Activated CD8-positive, alpha-beta T cell treated with anti-CD3 and anti-CD28 coated beads for 36 hours (primary cell): ENCODE results near the gene RDH13. TPM values are rescaled to one million over a fixed set of nuclear protein-coding genes. Genes with fewer than 3 reads are reported as not detected.

Experiments
- ATAC-seq: fragments of 200-7000 bp; cut with Tn5 transposase; one replicate; pipeline ENCODE4 v1.10.0; 2021; ENCODE audit warnings: mild to moderate bottlenecking, moderate library complexity
- CTCF ChIA-PET: fragments of 350-600 bp; sonication (Branson Sonifier 250); formaldehyde crosslinking; loops from one replicate; lab custom pipeline; 2021; ENCODE audit warnings: antibody characterized with exemption; lab: Charles Lee
- POLR2A ChIA-PET: fragments of 350-600 bp; sonication (Branson Sonifier 250); formaldehyde crosslinking; loops from one replicate; lab custom pipeline; 2021; ENCODE audit warnings: antibody characterized with exemption; lab: Charles Lee
- DNase-seq: peaks from one replicate; pipeline ENCODE4 v3.0.0-alpha.2; 2020
- H3K27ac Mint-ChIP-seq: one replicate; pipeline ENCODE4 v1.8.0; 2021; ENCODE audit warnings: mild to moderate bottlenecking, mixed read lengths
- H3K27me3 Mint-ChIP-seq: one replicate; pipeline ENCODE4 v1.8.0; 2021; ENCODE audit warnings: mixed read lengths
- H3K36me3 Mint-ChIP-seq: one replicate; pipeline ENCODE4 v1.8.0; 2021; ENCODE audit warnings: low read depth, mixed read lengths
- H3K4me1 Mint-ChIP-seq: one replicate; pipeline ENCODE4 v1.8.0; 2021; ENCODE audit warnings: low read depth, mixed read lengths
- H3K4me3 Mint-ChIP-seq: one replicate; pipeline ENCODE4 v1.8.0; 2021; ENCODE audit warnings: mild to moderate bottlenecking, moderate library complexity, mixed read lengths
- H3K9me3 Mint-ChIP-seq: one replicate; pipeline ENCODE4 v1.8.0; 2021; ENCODE audit warnings: mixed read lengths
- CTCF ChIP-seq: fragments of 200-600 bp; IDR thresholded peaks from one replicate; pipeline ENCODE4 v1.8.0; 2022; ENCODE audit warnings: antibody characterized with exemption, mild to moderate bottlenecking
- intact Hi-C: fragments of 100-400 bp; cut with micrococcal nuclease; formaldehyde crosslinking; loops from one replicate; pipeline ENCODE4 v1.10.0; 2022
- total RNA-seq, 2 experiments: library from RNA; stranded (reverse); gene quantifications; one replicate each; pipeline ENCODE4 v1.2.3, GENCODE V29; 2021

The RDH13 gene
- total RNA-seq, 2 experiments from 2014 or later = 17.3 to 18.2 TPM

DNA sequence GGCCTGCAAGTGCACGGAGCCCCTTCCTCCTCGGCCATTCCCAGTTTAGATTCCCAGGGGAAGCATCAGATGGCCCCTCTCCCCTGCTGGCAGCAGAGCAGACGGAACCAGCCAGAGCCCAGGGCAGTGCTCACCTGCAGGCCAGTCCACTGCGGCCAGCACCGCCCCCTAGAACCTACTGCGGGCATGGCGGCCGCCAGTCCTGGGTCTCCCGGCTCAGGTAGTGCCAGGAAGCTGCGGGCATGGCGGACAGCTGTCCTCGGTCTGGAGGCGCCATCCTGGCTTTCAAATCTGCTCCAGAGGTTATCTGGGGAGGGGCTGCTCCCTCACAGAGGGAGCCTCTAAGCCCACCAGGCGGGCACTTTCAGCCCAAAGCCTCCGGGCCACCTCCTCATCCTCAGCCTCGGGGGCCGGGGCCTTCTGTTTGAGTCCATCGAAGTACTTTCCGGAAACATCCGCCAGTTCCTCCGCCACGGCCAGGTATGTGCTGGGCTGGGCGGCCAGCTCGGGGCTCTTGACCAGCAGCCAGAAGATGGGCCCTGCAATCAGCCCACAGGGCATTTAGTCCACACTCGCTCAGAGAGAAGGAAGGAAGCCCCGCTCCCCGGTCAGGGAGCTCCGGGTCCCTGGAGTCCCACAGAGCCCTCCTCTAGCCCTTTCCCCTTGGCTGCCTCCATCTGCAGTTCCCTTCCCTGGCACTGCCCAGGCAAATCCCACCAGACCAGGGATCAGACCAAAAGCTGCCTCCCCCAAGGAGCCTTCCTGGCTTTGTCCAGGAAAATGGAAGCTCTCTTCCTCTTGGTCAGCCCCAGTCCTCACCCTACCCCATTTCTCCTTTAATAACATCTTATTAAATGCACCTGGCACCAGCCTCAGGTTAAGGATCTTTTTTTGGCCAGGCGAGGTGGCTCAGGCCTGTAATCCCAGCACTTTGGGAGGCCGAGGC lies 17.9 kb downstream of the RDH13 start:
- TF ChIP-seq CTCF = no peak
- Mint-ChIP-seq H3K36me3 (peaks cover 51% of the 10 kb centered on the region), H3K27me3 (no peaks in the 10 kb centered on the region), H3K27ac (no peak overlapping the region), H3K9me3 (no peaks in the 10 kb centered on the region), H3K4me1 (peaks cover 28% of the 10 kb centered on the region), H3K4me3 (no peak overlapping the region)
- no peak for ATAC-seq
- ChIA-PET CTCF (interaction anchor here (1.8 kb wide), 1 partner anchor 18 kb away, joined by 4 read pairs; the partner anchor contains the start of gene RDH13), POLR2A (interaction anchor here (0.9 to 1.0 kb wide), 2 partner anchors 9 to 38 kb away, joined by 3 read pairs; no protein-coding TSS in a partner anchor)
- no peak for DNase-seq
- intact Hi-C loops = no loop called here

- ChIA-PET CTCF (interaction anchor here (1.8 kb wide), 1 partner anchor 19 kb away, joined by 4 read pairs; the partner anchor contains the start of gene RDH13), POLR2A (interaction anchor here (0.6 to 0.9 kb wide), 2 partner anchors 8 to 553 kb away, joined by 3 read pairs; no protein-coding TSS in a partner anchor)
- DNase-seq (no peak), ATAC-seq (no peak)
- no peak overlapping the region for H3K4me3 Mint-ChIP-seq
- TF ChIP-seq CTCF = no peak
- H3K4me1 Mint-ChIP-seq = peaks cover 30% of the 10 kb centered on the region
- no peaks in the 10 kb centered on the region for H3K27me3 Mint-ChIP-seq
- H3K36me3 Mint-ChIP-seq = peaks cover 55% of the 10 kb centered on the region
- no peak overlapping the region for H3K27ac Mint-ChIP-seq
- peaks cover 2% of the 10 kb centered on the region for H3K9me3 Mint-ChIP-seq
- intact Hi-C loops = no loop called here
Measured at GRCh38 chr19:55044286-55044685, 18.7 kb downstream of the RDH13 start.

GRCh38 chr19:55042688-55043087 lies 20.3 kb downstream of the RDH13 start:
- intact Hi-C loops = no loop called here
- peak overlapping the region; percentile 60 for H3K4me3 Mint-ChIP-seq
- CTCF ChIA-PET = no interaction called here
- peaks cover 45% of the 10 kb centered on the region for H3K36me3 Mint-ChIP-seq
- H3K4me1 Mint-ChIP-seq = peaks cover 30% of the 10 kb centered on the region
- DNase-seq (no peak), ATAC-seq (no peak)
- no peaks in the 10 kb centered on the region for H3K27me3 Mint-ChIP-seq
- POLR2A ChIA-PET = no interaction called here
- peak overlapping the region; percentile 88 for H3K27ac Mint-ChIP-seq
- H3K9me3 Mint-ChIP-seq = peaks cover 2% of the 10 kb centered on the region
- no peak for TF ChIP-seq CTCF

- no peak for DNase-seq
- POLR2A ChIA-PET = no interaction called here
- no peak for TF ChIP-seq CTCF
- intact Hi-C loops = no loop called here
- H3K9me3 Mint-ChIP-seq = peaks cover 2% of the 10 kb centered on the region
- H3K36me3 Mint-ChIP-seq = peaks cover 45% of the 10 kb centered on the region
- peaks cover 30% of the 10 kb centered on the region for H3K4me1 Mint-ChIP-seq
- H3K4me3 Mint-ChIP-seq = peak overlapping the region; percentile 60
- CTCF ChIA-PET = no interaction called here
- peak overlapping the region; percentile 88 for H3K27ac Mint-ChIP-seq
- peak; percentile 40 for ATAC-seq
- no peaks in the 10 kb centered on the region for H3K27me3 Mint-ChIP-seq
Measured at GRCh38 chr19:55042344-55042678, 20.6 kb downstream of the RDH13 start.
